HG03469 (cell line): ENCODE data around the gene ANKRD6.
"Not testable (repeated sequence)": the region's sequence is repeated elsewhere in the genome, so short reads cannot be mapped to it uniquely, and the experiment has no call there.

Experiments
- ATAC-seq: cut with Tn5 transposase; IDR thresholded peaks from one replicate; pipeline ENCODE4 v1.9.1; 2021; ENCODE audit warnings: mild to moderate bottlenecking, moderate library complexity, moderate number of reproducible peaks; ENCODE audit not compliant: unreplicated experiment

ANKRD6 gene

GRCh38 chr6:89641581-89641980 is 208.6 kb downstream of the ANKRD6 start:
- ATAC-seq = not testable (repeated sequence)

GRCh38 chr6:89642956-89643355 is 210.0 kb downstream of the ANKRD6 start:
- ATAC-seq = no peak

- no peak for ATAC-seq
These were observed 210.5 kb downstream of the ANKRD6 start for GRCh38 chr6:89643406-89643805.

- no peak for ATAC-seq
These were observed 211.9 kb downstream of the ANKRD6 start for GRCh38 chr6:89644864-89645263.

GRCh38 chr6:89649682-89650081 is 216.7 kb downstream of the ANKRD6 start:
- no peak for ATAC-seq

- no peak for ATAC-seq
These were observed 217.6 kb downstream of the ANKRD6 start for GRCh38 chr6:89650579-89650978.

- no peak for ATAC-seq
These were observed 222.2 kb downstream of the ANKRD6 start for GRCh38 chr6:89655122-89655521.

- no peak for ATAC-seq
These were observed 224.7 kb downstream of the ANKRD6 start for GRCh38 chr6:89657445-89658158.

DNA sequence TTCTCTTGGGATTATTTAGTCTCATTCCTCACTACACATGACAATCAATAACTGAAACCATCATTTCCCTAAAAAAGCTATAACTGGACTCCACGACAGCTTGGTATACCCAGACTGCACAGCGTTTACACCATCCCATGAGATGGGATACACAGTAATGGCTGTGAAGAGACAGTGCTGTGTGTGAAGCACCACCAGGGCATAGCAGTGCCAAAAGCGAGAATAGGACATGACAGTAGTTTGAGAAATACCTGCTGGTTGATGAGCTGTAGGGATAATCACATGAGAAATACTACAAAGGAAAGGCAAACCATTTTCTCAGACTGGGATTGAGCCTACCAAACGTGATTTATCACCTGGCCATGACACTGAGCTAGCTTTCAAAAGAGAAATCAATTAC is 228.0 kb downstream of the ANKRD6 start:
- ATAC-seq = no peak

DNA sequence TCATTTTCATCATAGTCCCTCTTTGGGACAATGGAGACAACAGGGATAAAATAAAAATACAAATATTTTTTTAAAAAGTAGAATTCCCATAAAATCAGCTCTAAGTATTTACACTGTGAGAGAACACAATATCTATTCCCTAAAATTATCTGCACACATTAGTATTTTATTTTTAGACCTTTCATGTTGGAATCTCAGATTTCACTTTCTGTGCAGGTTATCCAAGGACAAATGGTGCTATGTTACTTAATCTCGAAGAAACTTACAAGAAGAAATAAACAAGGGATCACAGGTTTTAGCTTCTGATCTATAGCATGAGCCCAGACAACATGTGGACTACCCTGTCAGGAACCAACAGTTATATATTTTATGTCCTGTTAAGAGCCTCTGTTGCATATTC is 228.6 kb downstream of the ANKRD6 start:
- no peak for ATAC-seq

DNA sequence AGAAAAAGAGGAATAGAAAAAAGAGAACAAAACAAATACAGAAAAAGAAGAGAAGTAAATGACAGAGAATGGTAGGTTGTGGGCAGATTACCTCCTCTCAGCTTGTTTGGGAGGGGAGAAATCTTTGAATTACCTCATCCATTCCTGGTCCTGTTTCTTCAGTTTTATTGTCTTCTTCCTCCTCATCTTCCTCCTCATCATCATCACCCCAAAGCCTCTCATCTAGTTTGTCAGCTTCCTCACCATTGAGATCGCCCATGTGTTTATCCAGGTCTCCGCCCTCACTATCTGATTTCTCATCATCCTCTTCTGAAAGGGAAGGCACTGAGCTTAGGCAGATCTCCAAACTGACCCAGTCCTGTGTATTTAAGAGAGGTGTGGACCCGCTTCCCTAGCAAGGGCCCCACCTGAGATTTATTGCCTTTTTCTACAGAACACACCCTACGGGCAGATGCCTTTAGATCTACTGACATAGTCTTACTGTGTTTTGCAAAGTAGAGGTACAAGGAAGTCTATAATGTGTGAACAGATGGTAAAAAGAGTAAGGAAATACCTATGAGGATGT is 229.8 kb downstream of the ANKRD6 start:
- ATAC-seq = no peak

- no peak for ATAC-seq
These were observed 235.1 kb downstream of the ANKRD6 start for GRCh38 chr6:89667872-89668556.

DNA sequence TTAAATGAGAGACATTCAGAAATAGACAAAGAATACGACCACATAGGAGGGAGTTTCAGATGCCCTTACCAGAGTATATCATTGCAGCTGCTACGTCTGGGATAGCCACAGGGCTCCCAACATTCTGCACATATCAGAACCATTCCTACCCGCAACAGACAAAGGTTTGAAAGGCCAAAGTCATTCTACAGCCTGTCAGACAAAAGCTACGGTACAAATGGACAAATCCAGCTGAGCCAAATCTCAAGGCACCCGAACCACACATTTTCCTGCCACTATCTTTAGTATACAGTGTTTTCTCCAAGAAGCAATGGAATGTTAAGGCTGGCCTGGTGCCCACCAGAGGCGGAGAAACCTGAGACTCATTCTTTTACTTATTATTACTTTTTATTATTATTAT is 236.1 kb downstream of the ANKRD6 start:
- no peak for ATAC-seq

GRCh38 chr6:89670935-89671565 is 238.1 kb downstream of the ANKRD6 start:
- no peak for ATAC-seq

DNA sequence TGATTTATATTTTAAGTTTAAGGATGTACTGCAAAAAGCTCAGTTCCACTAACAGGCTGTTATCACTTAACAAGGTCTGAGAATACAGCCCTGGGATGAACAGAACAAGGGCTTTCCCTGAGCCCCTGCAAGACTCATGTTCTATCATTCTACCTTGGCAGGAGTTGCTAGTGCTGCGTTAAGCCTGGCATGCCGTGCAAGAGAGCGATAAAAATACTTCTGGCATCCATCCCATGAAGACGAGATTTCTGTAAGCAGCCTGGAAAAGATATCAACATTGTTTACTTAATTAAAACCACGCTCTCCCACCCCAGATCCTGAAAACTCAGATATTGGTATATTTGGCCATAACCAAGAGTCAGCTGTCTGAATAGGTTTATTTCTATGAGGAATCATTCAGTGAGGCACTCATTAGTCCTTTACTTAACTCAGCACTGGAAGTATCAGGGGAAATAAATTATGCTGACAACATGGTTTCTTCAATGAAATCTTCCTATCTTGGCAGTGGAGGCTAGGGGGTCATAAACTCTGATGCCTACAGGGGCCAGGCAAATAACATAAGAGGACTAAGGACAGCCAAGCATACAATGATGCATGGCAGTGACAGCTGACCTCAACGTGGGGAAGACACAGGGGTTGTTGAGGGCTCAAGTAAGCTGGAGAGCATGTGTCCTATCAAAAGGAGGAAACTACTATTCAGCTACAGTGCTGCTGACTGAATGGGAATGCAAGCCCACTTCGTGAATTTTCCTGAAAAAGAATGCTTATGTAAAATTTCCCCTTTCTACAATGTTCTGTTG is 243.2 kb downstream of the ANKRD6 start:
- no peak for ATAC-seq

DNA sequence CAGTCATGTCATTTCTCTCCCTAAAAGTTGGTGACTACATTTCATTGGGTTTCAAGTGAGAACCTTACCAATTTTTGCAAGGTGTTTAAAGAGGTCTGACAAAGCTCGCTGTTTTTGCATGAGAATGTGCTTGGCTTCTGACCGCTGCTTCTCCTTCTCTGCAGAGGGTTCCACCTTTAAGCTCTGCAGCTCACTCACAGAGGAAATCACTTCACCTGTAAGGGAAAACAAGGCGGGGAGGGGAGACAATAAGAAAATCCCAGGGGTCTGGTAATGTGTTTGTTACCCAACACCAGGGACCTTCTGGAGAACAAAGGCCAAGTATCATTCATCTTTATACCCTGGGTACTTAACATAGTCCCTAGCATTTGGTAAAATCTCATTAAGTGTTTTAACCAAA is 245.6 kb downstream of the ANKRD6 start:
- ATAC-seq = no peak

DNA sequence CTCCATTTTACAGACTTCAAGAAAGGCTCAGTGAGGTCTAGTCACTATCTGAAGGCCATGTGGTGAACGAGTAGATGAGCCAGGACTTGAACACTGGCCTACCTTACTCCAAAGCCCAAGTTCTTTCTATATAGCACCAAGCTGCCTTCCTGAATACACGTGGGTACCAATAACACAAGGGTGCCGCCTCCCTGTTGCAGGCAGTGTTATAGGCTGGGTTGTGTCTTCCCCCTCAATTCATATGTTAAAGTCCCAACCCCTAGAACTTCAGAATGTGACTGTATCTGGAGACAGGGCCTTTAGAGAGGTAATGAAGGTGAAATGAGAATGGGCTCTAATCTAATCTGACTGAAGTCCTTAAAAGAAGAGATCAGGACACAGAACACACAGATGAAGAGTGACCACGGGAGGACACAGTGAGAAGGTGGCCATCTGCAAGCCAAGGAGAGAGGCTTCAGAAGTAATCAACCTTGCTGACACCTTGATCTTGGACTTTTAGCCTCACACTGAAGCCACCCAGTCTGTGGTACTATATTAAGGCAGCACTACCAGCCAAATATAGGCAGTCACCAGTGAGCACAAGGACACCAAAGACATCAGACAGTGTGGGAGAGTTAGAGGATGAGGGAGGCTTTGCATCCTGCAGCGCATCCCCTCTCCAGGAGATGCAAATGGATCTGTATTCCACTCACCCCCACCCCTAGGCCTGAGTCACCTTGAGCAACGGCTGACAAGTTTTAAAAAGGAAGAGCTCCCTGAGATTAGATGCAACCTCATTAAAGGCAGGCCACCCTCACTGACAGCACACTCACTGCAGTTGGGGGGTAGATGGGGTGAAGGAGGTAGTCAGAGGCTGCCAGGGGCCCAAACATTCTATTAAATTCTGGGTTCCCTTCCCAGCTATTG is 246.5 kb downstream of the ANKRD6 start:
- ATAC-seq = no peak

DNA sequence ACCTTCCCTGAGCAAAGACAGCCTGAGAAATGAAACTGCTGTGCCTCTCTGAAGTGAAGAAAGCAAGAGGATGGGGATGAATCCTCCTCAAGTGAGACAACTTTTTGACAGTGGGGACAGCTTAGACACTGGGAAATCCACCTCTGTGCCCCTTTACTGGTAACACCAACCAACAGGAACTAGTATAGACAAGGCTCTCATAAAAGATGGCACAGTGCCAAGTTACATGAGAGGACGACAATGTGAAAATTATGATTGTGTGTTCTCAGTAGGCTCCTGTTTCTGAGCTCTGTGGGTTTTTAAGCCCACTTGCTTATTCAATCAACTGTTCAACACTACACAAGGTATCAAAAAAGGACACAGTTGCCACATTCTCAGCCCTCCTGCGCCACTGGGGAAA is 247.2 kb downstream of the ANKRD6 start:
- no peak for ATAC-seq

DNA sequence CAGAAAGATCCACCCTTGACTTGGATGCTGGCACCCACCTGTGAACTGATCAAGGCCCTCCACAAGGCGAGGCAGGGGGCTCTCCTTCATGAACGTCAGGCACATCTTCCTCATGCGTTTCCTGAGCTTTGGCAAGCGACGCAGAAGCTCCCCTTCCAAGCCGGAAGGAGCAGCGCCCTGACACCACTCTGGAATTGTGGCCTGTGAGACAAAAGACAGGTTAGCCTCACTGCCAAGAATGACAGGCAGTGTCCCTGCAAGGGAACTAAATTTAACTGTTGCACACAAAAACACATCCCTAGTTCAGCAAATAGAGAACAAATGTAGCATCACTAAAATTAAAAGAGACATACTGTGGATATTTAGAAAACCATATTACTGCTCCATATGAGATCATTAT is 247.6 kb downstream of the ANKRD6 start:
- ATAC-seq = no peak

DNA sequence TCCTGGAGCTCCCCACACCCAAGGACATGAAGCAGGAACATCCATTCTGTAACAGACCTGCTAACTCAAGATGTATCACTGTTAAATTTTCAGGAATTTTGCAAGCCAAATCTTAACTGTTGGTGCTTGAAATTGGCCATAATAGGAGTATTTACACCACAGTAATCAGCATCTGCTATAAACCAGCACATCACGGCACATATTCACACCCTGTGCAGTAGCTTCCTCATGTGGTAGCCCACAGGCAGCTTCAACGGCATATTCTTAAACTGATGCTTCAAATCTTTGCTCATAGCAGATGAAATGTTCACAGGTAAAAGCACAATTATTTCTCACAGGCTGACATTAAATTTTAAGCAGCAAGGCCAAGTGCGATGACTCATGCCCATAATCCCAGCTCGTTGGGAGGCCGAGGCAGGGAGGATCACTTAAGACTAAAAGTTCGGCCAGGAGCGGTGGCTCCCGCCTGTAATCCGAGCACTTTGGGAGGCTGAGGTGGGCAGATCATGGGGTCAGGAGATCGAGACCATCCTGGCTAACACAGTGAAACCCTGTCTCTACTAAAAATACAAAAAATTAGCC is 249.1 kb downstream of the ANKRD6 start:
- no peak for ATAC-seq
